GM19328 (cell line): ENCODE results near the gene LPP.
"Not testable (repeated sequence)": the region's sequence is repeated elsewhere in the genome, so short reads cannot be mapped to it uniquely, and the experiment has no call there.

Source experiments
- ATAC-seq: cut with Tn5 transposase; IDR thresholded peaks from one replicate; pipeline ENCODE4 v1.9.1; 2021; ENCODE audit warnings: mild to moderate bottlenecking, moderate library complexity; ENCODE audit not compliant: unreplicated experiment

Gene LPP

DNA sequence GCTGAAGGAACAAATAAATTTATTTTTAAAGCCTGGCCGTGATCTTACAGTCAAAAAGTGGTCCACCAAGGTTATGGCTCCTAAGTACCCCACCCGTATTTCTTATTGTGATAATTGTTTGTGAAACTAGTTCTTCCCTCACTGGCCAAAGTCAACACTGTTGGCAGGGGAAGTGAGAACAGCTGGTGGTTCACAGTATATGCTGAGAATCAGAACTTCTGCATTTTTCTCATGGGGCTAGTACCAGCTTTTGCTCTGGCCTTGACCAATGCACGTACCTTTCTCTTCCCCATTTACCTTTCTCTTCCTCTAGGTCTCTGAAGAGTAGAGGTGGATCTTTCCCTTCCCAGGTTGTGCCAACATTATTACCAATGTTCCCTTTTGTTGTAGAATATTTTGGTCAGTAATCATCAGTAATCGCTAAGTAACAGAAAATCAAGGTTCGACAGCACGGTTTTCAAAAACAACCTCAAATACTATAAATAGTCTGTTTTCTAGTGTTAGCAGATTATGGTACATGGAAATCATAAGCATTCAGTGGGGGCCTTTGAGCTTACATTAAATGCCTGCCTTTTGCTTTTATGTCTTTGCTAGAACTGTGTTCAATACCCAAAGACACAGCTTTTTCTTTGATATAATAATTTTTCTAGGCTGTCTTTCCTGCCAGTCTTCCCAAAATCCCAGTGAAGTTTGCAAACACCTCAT lies 268.0 kb downstream of the LPP start:
- ATAC-seq: peak; percentile 99

DNA sequence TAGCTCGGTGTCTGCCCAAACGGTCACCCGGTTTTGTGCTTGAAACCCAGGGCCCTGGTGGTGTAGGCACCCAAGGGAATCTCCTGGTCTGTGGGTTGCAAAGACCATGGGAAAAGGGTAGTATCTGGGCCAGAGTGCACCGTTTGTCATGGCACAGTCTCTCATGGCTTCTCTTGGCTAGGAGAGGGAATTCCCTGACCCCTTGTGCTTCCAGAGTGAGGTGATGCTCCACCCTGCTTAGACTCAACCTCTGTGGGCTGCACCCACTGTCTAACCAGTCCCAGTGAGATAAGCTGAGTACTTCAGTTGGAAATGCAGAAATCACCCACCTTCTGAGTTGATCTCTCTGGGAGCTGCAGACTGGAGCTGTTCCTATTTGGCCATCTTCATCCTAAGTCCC lies 274.0 kb downstream of the LPP start:
- ATAC-seq: not testable (repeated sequence)

- no peak for ATAC-seq
Measured at GRCh38 chr3:188431040-188431439, 277.1 kb downstream of the LPP start.

- ATAC-seq: no peak
Measured at GRCh38 chr3:188431553-188431952, 277.6 kb downstream of the LPP start.

GRCh38 chr3:188432802-188433520 lies 279.0 kb downstream of the LPP start:
- no peak for ATAC-seq

GRCh38 chr3:188433521-188434150 lies 279.7 kb downstream of the LPP start:
- ATAC-seq: no peak

GRCh38 chr3:188434594-188434993 lies 280.6 kb downstream of the LPP start:
- ATAC-seq: no peak

DNA sequence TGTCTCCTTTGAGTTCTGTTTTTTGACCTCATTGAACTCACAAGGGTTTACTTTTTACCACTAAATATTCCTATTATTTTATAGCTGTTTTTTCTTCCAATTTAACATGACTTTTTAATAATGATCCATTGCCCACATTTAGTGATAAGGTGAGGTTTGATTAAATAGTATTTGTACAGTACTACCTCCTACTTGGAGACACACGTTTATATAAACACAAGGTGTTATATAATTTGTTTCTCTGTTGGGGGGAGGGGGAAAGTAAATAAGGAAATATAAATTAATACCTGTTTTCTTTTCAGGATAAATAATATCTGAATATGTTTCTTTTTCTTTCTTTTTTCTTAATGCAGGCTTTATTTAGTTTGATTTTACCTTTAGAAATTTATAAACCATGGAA lies 281.3 kb downstream of the LPP start:
- no peak for ATAC-seq

DNA sequence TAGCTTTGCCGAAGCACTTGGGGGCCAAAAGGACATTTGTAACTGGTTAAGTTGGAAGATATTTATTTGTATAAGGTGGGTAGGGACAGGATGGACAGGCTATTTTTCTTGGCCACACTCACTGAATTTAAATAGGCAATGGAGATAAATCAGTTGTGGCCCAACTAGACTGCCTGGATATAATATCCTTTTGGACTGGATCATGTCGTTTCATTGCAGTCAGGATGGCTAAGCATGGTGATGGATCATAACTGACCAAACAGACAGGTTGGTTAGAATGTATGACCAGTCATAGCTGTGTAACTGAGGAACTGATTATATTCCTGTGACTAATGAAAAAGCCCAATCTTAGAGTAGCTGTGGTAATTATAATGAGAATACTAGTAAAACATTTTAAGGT lies 284.0 kb downstream of the LPP start:
- no peak for ATAC-seq

GRCh38 chr3:188439080-188439479 lies 285.1 kb downstream of the LPP start:
- ATAC-seq: peak; percentile 78

- ATAC-seq: no peak
Measured at GRCh38 chr3:188440340-188440972, 286.5 kb downstream of the LPP start.

- ATAC-seq: no peak
Measured at GRCh38 chr3:188442430-188442829, 288.5 kb downstream of the LPP start.

GRCh38 chr3:188445175-188445574 lies 291.2 kb downstream of the LPP start:
- ATAC-seq: not testable (repeated sequence)

DNA sequence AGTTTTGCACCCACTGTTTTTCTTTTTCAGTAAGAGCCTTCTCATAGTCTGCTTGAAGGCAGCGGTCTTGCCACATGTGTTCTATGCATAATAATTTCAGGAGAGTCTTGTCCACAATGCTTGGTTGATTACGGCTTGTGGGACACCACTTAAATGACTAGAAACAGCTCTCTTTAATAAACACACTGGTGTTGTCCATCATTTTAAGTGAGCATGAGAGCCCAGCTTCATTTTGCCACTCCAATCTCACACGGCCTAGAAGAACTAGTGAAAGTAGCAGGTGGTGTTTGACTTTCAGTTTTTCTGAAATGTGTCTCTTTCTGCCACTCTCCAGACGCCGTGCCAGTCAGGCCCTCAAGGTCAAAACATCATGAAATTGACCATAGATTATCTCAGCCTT lies 292.1 kb downstream of the LPP start:
- ATAC-seq: peak; percentile 64

DNA sequence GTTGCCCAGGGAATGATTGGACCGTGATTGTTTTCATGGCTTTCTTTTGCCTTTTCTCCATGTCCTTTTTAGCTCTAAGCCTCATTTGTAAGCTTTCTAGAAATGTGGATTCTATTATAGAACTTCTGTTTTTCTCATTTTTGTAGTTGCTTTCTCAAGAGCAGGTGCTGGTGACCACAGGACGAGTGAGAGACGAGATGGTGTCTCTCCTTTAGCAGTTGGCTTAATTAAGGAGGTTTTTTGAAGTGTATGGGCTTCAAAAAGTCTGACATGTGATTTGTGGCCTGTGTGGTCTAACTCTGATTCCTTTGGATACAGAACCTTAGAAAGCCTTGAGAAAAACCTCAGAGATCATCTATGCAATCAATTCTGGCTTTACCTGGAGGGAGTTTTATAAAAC lies 292.8 kb downstream of the LPP start:
- peak; percentile 70 for ATAC-seq

DNA sequence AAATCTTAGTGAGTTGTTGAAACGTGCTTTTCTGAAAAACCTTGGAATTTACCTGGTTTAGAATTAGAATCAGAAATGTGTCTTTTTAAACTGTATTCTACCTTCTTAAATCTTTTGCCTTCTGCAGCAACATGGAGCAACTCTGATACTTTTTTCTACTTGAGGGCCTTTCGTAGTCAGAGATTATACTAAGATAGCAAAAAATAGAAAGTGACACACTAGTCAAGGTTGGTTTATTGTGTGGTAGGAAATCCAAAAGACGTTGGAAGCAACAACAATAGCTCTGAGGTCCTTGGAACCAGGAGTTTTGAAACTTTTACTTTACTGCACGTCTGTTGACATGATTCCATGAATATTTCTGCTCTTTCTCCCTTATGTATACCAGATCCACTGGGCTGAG lies 294.9 kb downstream of the LPP start:
- no peak for ATAC-seq

DNA sequence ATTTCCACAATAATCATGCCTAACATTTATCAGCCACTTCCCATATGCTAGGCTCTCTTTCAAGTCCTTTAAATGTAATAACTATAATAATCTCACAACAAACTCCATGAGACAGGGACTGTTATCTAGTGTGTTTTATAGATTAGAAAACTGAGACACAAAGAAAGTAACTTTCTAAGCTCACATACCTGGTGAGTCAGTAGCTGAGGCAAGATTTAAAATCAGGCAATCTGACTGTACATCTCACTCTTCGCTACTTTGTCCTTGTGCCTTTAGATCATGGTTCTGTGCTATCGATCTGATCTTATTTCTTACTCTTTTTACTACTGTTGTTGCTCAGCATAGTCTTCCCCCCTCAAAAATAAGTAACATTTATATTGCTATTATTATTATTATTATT lies 295.5 kb downstream of the LPP start:
- no peak for ATAC-seq

DNA sequence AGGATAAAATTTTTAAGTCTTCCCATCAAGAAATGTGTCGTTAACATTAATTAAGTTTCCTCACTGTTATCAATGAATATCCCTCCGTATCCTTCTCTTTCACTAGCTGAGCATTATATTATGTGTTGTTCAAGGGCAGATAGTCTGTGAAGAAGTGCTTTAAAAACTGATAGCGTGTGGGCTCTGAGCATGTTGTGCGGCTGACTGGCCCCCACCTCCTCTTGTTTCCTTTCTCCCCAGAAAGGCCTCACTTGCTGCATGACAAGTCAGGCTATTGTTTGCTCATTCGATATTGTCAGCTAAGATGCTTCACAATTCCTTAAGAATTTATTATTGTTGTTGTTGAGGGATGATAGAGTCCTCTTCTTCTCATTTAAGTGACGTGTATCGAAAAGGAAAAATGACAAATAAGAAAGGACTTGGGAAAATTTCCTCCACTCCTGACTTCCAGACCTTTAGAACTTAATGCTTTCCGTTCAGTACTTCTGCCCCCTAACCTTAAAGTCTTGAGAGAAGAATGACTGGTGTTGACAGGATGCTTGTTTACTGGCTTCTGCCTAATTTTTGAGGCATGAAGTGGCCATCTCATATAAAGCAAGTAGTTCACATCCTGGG lies 298.3 kb downstream of the LPP start:
- no peak for ATAC-seq

DNA sequence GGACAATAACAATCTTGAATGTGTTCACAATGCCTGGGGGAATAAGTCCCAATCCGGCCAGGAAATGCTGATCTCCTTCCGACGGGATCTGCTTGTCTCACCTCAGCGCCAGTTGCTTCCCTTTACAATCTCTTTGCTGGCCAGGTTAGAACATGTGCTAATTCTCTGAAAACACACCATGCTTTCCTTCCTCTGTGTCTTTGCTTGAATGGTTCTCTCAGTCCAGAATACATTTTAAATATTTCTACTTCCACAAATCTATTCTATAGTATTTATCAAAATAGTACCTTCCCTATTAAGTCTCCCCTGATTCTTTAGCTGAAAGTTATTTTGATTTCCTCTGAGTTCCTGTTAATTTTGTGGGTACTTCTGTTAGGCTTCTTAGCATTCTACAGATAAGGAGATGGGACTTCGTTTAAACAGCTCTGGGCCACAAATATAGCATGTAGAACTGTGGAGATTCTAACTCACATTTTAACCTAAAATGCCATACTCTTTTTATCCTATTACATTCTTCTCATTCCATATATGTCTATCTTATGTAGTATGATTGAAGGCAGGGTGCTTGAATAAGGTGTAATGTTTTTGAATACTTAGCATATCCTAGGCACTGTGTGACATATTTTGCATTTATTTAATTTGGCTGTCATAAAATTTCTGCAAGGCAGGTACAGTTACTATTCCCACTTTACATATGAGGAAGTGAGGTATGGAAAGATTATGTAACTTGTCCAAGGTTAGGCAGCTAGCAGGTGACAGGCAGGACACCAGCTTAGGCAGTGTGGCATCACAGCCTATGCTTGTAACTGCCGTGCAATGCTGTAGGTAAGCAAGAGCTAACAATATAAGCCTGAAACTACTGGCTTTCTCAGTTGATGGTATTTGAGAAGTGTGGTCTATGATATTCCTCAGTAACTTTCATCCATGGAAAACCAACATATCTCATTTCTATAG lies 299.8 kb downstream of the LPP start:
- no peak for ATAC-seq

- ATAC-seq: no peak
Measured at GRCh38 chr3:188455748-188456147, 301.8 kb downstream of the LPP start.
